Choroid plexus epithelial cell (primary cell): ENCODE measurements around the gene KCNB1.

Source experiments
- DNase-seq: peaks from one replicate; pipeline ENCODE4 v3.0.0-alpha.2; 2010; ENCODE audit warnings: low read depth
- H3K4me3 ChIP-seq: 2 replicates; pipeline ENCODE4 v1.5.1; 2011; ENCODE audit warnings: low read depth, mild to moderate bottlenecking, control low read depth, low read length, moderate library complexity
- CTCF ChIP-seq: conservative IDR thresholded peaks from 2 replicates; pipeline ENCODE4 v1.5.1; 2011; ENCODE audit warnings: low read depth, mild to moderate bottlenecking, control low read depth, inconsistent platforms, low read length, moderate library complexity

The KCNB1 gene

GRCh38 chr20:49485563-49485962 is 3.1 kb upstream of the KCNB1 start:
- DNase-seq, result no peak

GRCh38 chr20:49484180-49485140 is 2.0 kb upstream of the KCNB1 start:
- DNase-seq, result peak; percentile 85
- peak overlapping the region; percentile 52 for H3K4me3 ChIP-seq
- peak; percentile 63 for TF ChIP-seq CTCF

More at GRCh38 chr20:49485563-49485962, 3.1 kb upstream of the KCNB1 start:
- TF ChIP-seq CTCF, result no peak
- no peak overlapping the region for H3K4me3 ChIP-seq

- peak overlapping the region; percentile 23 for H3K4me3 ChIP-seq
Measured at GRCh38 chr20:49483696-49484123, 1.2 kb upstream of the KCNB1 start.

GRCh38 chr20:49483018-49483695 is 689 bp upstream of the KCNB1 start:
- no peak for DNase-seq
- TF ChIP-seq CTCF, result no peak
- H3K4me3 ChIP-seq, result no peak overlapping the region

More at GRCh38 chr20:49483696-49484123, 1.2 kb upstream of the KCNB1 start:
- TF ChIP-seq CTCF, result no peak
- no peak for DNase-seq

- TF ChIP-seq CTCF, result no peak
- DNase-seq, result no peak
- H3K4me3 ChIP-seq, result no peak overlapping the region
Measured at GRCh38 chr20:49482173-49482572, 295 bp downstream of the KCNB1 start.

- no peak for TF ChIP-seq CTCF
- no peak for DNase-seq
- H3K4me3 ChIP-seq, result no peak overlapping the region
Measured at GRCh38 chr20:49481116-49481515, 1.4 kb downstream of the KCNB1 start.
